Measurements from ENCODE around the gene ARSA. TPM values are rescaled to one million over a fixed set of nuclear protein-coding genes. Genes with fewer than 3 reads are reported as not detected.

ARSA gene
- total and polyA plus RNA-seq, 2 of the 13 experiments (the other 11 are each of a cell fraction or from before 2014, with no cell fraction given), result 9.0 to 11.5 TPM

DNA sequence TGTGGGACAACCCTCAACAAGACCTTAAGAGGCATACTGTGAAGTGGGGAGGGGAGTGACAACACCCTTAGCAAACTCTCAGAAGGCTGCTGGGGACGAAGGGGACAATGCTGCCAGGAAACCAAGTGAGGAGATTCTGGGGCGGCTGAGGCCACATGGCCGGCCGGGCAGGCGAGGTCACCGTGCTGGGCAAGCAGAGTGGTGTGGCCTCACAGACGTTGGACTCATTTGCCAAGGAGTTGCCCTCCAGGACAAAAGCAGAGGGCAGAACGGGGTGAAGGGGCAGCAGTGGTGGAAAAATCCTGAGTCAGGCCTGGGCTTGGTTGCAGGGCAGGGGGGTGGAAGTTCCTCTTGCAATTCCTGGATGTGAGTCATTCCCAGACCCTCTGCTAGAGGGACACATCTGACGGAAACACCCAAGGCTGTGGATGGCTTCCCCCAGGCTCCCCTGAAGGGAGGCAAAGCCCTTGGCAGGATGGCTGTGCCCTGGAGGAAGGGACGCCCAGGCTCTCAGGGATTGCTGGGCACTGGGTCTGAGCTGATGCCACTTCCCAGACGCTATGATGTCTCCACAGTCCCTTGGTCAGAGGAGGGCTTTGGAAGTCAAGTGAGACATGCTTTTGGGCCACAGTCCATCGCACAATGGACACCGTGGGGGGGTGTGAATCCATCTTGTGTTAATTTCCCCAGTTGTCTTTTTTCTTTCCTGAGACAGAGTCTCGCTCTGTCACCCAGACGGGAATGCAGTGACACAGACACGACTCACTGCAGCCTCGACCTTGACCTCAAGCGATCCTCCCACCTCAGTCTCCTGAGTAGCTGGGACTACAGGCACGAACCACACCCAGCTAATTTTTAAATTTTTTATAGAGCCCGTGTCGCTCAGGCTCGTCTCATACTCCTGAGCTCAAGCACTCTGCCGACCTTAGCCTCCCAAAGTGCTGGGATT is 28.4 kb upstream of the ARSA start:
- peak overlapping the region in 1 of 3 experiments; percentile 49; a peak in 2 of 6 replicates for H3K4me3 ChIP-seq (replicated peaks in 1 of 3; ENCODE audit: insufficient read depth in 1 of 3, low read depth in 2 of 3, low read length in 3 of 3)
- peak overlapping the region; percentile 25 for H2AFZ ChIP-seq (ENCODE audit: low read length)
- in situ Hi-C loops (cut with HindIII; ENCODE audit: extremely low pct_ligation_motif_present, low pct_unique_long_range_greater_than_20kb), result no loop called here
- CTCF ChIA-PET (ENCODE audit: low intra/inter-chr PET ratio, low total read pairs), result no interaction called here
- no peaks in the 10 kb centered on the region; a peak in 1 of 5 replicates for H3K27me3 ChIP-seq (ENCODE audit: control insufficient read depth in 1 of 2, insufficient read depth in 2 of 2, low read length in 2 of 2)
- peak overlapping the region; percentile 76 for H3K4me2 ChIP-seq (ENCODE audit: low read depth, low read length)
- WGBS (ENCODE audit: low lambda C conversion rate), result 33% methylated on average over 20 of the region's 23 CpGs
- H3K9ac ChIP-seq (ENCODE audit: insufficient read depth, low read depth, low read length), result peak overlapping the region; percentile 47
- no peaks in the 10 kb centered on the region for H3K36me3 ChIP-seq (replicated peaks in 1 of 2; ENCODE audit: control insufficient read depth in 1 of 2, insufficient read depth in 2 of 2, low read length in 2 of 2)
- ATAC-seq (peak; percentile 89), FAIRE-seq (no peak), DNase-seq (ENCODE audit: low spot score) (peak; percentile 58)
- H3K9me3 ChIP-seq (ENCODE audit: low read length), result no peaks in the 10 kb centered on the region
- H3K4me1 ChIP-seq (ENCODE audit: insufficient read depth, low read length), result peaks cover 31% of the 10 kb centered on the region
- H3K79me2 ChIP-seq (ENCODE audit: insufficient read depth, low read length), result no peaks in the 10 kb centered on the region
- BruUV-seq (replicated peaks), result no TSS peak
- H3K27ac ChIP-seq (ENCODE audit: extremely low read length, insufficient read depth, low read length), result no peak overlapping the region
- POLR2A ChIA-PET, result interaction anchor here (0.7 to 1.2 kb wide), 4 partner anchors 11 to 16 kb away, joined by 3 to 15 read pairs (median 7); partner anchors contain the start of gene SHANK3
- H4K20me1 ChIP-seq (ENCODE audit: insufficient read depth, low read length), result no peaks in the 10 kb centered on the region
- intact Hi-C loops (cut with micrococcal nuclease; ENCODE audit: unreplicated experiment), result no loop called here
- no peak for TF ChIP-seq MEF2D (CRISPR knock-in tag; IDR thresholded peaks at IDR 0.05)
- TF ChIP-seq, protein P1, sequence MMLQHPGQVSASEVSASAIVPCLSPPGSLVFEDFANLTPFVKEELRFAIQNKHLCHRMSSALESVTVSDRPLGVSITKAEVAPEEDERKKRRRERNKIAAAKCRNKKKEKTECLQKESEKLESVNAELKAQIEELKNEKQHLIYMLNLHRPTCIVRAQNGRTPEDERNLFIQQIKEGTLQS (CRISPR knock-in tag; IDR thresholded peaks at IDR 0.05), result peak; percentile 13; the same call in 1 of the 2 replicates
- TF ChIP-seq, protein P2, sequence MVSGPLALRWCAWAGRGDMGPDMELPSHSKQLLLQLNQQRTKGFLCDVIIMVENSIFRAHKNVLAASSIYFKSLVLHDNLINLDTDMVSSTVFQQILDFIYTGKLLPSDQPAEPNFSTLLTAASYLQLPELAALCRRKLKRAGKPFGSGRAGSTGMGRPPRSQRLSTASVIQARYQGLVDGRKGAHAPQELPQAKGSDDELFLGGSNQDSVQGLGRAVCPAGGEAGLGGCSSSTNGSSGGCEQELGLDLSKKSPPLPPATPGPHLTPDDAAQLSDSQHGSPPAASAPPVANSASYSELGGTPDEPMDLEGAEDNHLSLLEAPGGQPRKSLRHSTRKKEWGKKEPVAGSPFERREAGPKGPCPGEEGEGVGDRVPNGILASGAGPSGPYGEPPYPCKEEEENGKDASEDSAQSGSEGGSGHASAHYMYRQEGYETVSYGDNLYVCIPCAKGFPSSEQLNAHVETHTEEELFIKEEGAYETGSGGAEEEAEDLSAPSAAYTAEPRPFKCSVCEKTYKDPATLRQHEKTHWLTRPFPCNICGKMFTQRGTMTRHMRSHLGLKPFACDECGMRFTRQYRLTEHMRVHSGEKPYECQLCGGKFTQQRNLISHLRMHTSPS (CRISPR knock-in tag; IDR thresholded peaks at IDR 0.05; ENCODE audit: low read depth), result peak; percentile 79; the same call in 1 of the 2 replicates
- TF ChIP-seq ZIK1 (CRISPR knock-in tag; IDR thresholded peaks at IDR 0.05; ENCODE audit: borderline replicate concordance, low read depth), result no peak
- TF ChIP-seq RARA (CRISPR knock-in tag; IDR thresholded peaks at IDR 0.05), result peak; percentile 47; the same call in 1 of the 2 replicates
- no peak for TF ChIP-seq IRX3 (CRISPR knock-in tag; IDR thresholded peaks at IDR 0.05; ENCODE audit: borderline replicate concordance, low read depth)
- TF ChIP-seq FOXO1 (CRISPR knock-in tag; IDR thresholded peaks at IDR 0.05), result no peak
- TF ChIP-seq, protein P3, sequence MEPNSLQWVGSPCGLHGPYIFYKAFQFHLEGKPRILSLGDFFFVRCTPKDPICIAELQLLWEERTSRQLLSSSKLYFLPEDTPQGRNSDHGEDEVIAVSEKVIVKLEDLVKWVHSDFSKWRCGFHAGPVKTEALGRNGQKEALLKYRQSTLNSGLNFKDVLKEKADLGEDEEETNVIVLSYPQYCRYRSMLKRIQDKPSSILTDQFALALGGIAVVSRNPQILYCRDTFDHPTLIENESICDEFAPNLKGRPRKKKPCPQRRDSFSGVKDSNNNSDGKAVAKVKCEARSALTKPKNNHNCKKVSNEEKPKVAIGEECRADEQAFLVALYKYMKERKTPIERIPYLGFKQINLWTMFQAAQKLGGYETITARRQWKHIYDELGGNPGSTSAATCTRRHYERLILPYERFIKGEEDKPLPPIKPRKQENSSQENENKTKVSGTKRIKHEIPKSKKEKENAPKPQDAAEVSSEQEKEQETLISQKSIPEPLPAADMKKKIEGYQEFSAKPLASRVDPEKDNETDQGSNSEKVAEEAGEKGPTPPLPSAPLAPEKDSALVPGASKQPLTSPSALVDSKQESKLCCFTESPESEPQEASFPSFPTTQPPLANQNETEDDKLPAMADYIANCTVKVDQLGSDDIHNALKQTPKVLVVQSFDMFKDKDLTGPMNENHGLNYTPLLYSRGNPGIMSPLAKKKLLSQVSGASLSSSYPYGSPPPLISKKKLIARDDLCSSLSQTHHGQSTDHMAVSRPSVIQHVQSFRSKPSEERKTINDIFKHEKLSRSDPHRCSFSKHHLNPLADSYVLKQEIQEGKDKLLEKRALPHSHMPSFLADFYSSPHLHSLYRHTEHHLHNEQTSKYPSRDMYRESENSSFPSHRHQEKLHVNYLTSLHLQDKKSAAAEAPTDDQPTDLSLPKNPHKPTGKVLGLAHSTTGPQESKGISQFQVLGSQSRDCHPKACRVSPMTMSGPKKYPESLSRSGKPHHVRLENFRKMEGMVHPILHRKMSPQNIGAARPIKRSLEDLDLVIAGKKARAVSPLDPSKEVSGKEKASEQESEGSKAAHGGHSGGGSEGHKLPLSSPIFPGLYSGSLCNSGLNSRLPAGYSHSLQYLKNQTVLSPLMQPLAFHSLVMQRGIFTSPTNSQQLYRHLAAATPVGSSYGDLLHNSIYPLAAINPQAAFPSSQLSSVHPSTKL (CRISPR knock-in tag; IDR thresholded peaks at IDR 0.05), result no peak
- TF ChIP-seq, protein P4, sequence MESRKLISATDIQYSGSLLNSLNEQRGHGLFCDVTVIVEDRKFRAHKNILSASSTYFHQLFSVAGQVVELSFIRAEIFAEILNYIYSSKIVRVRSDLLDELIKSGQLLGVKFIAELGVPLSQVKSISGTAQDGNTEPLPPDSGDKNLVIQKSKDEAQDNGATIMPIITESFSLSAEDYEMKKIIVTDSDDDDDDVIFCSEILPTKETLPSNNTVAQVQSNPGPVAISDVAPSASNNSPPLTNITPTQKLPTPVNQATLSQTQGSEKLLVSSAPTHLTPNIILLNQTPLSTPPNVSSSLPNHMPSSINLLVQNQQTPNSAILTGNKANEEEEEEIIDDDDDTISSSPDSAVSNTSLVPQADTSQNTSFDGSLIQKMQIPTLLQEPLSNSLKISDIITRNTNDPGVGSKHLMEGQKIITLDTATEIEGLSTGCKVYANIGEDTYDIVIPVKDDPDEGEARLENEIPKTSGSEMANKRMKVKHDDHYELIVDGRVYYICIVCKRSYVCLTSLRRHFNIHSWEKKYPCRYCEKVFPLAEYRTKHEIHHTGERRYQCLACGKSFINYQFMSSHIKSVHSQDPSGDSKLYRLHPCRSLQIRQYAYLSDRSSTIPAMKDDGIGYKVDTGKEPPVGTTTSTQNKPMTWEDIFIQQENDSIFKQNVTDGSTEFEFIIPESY (CRISPR knock-in tag; IDR thresholded peaks at IDR 0.05), result no peak
- no peak for TF ChIP-seq FOXA3 (CRISPR knock-in tag; IDR thresholded peaks at IDR 0.05)
- no peak for TF ChIP-seq ZFP90 (CRISPR knock-in tag; IDR thresholded peaks at IDR 0.05; ENCODE audit: borderline replicate concordance)
- TF ChIP-seq, protein P5, sequence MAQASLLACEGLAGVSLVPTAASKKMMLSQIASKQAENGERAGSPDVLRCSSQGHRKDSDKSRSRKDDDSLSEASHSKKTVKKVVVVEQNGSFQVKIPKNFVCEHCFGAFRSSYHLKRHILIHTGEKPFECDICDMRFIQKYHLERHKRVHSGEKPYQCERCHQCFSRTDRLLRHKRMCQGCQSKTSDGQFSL (CRISPR knock-in tag; IDR thresholded peaks at IDR 0.05), result no peak
- TF ChIP-seq FOSL2 (CRISPR knock-in tag; IDR thresholded peaks at IDR 0.05), result peak; percentile 80
- no peak for TF ChIP-seq ZNF543 (CRISPR knock-in tag; IDR thresholded peaks at IDR 0.05)

Measured in HepG2 (cell line).